Natural killer cell (primary cell): Measurements from ENCODE around the gene MYZAP. TPM values are rescaled to one million over a fixed set of nuclear protein-coding genes. Genes with fewer than 3 reads are reported as not detected.

Experiments
- ATAC-seq, 3 donors: fragments of 150-1000 bp in 2 of 3; fragments of 200-7000 bp in 1 of 3; cut with Tn5 transposase; 1 replicate in 1 of 3; 2 replicates in 2 of 3; pipeline ENCODE4 v1.10.0; 2021; ENCODE audit warnings: mild to moderate bottlenecking in 2 of 3, moderate library complexity in 2 of 3
- DNase-seq, 2 donors: peaks; one replicate each; pipeline versions ENCODE4 v3.0.0 to v3.0.0-alpha.2; 2013 to 2021; ENCODE audit warnings: mixed read lengths in 1 of 2
- H3K27ac ChIP-seq: one replicate; pipeline ENCODE4 v1.5.1; 2013; ENCODE audit warnings: mild to moderate bottlenecking, low read length
- H3K27me3 ChIP-seq: one replicate; pipeline ENCODE4 v1.6.1; 2013; ENCODE audit warnings: low read length; ENCODE audit not compliant: control insufficient read depth, insufficient read depth
- H3K36me3 ChIP-seq: one replicate; pipeline ENCODE4 v1.6.1; 2013; ENCODE audit warnings: low read length; ENCODE audit not compliant: control insufficient read depth, insufficient read depth
- H3K4me1 ChIP-seq: one replicate; pipeline ENCODE4 v1.6.1; 2013; ENCODE audit warnings: low read length; ENCODE audit not compliant: control insufficient read depth, insufficient read depth
- H3K4me3 ChIP-seq: one replicate; pipeline ENCODE4 v1.5.1; 2013; ENCODE audit warnings: low read length
- H3K9me3 ChIP-seq: one replicate; pipeline ENCODE4 v1.6.1; 2013; ENCODE audit warnings: low read length; ENCODE audit not compliant: control insufficient read depth, insufficient read depth
- H3K27ac Mint-ChIP-seq, 2 donors: one replicate each; pipeline ENCODE4 v1.8.0; 2022; ENCODE audit warnings: mild to moderate bottlenecking in 2 of 2, mixed read lengths in 2 of 2, moderate library complexity in 1 of 2
- H3K27me3 Mint-ChIP-seq, 2 donors: one replicate each; pipeline ENCODE4 v1.8.0; 2022; ENCODE audit warnings: low read depth in 2 of 2, mixed read lengths in 2 of 2
- H3K36me3 Mint-ChIP-seq: one replicate; pipeline ENCODE4 v1.8.0; 2022; ENCODE audit warnings: mixed read lengths
- H3K4me1 Mint-ChIP-seq, 2 donors: one replicate each; pipeline ENCODE4 v1.8.0; 2022; ENCODE audit warnings: mixed read lengths in 2 of 2
- H3K4me3 Mint-ChIP-seq: one replicate; pipeline ENCODE4 v1.8.0; 2022; ENCODE audit warnings: mild to moderate bottlenecking, moderate library complexity, mixed read lengths
- H3K9me3 Mint-ChIP-seq, 2 donors: one replicate each; pipeline ENCODE4 v1.8.0; 2022; ENCODE audit warnings: mixed read lengths in 2 of 2
- WGBS: methylation state at CpG from one replicate; pipeline ENCODE4 v1.1.7; 2013; ENCODE audit warnings: missing lambda C conversion rate; ENCODE audit not compliant: insufficient coverage; 5-methylcytosine and 5-hydroxymethylcytosine counted together
- intact Hi-C: fragments of 100-400 bp; cut with micrococcal nuclease; formaldehyde crosslinking; loops from one replicate; pipeline ENCODE4 v1.14.2; 2022
- total RNA-seq, 4 donors: library from RNA; stranded (reverse); fragments of 120-200 nt in 1 of 4; gene quantifications; one replicate each; pipeline versions ENCODE4 v1.2.3 to v1.2.4, GENCODE V29; 2013 to 2022
- TF ChIP-seq, protein P1 (sequence below): fragments of 200-600 bp; IDR thresholded peaks from one replicate; pipeline ENCODE4 v1.8.0; 2022; ENCODE audit warnings: antibody characterized with exemption

Gene MYZAP
- total RNA-seq, 3 donors from 2014 or later (not counting 1 experiment from before 2014, with no cell fraction given): not detected

DNA sequence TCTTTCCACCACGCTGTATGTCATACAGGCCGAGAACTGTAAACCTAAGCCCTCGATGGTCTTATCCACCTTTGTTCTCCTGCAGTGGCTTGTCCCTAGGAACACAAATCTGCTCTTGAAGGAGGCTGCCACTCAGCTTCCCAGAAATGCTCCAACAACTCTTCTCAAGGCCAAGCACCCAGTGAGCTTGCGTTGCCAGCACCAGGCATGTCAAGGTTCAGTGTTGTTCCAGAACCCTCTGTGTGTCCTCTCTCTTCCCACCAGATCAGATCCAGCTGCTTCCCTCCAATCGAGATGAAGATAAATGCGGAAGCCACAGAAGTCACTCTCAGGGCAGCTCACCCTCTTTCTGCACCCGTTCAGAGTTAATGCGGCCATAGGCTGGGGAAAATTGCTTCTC lies 11.3 kb upstream of the MYZAP start:
- no peak overlapping the region for H3K27ac Mint-ChIP-seq
- TF ChIP-seq, protein P1, sequence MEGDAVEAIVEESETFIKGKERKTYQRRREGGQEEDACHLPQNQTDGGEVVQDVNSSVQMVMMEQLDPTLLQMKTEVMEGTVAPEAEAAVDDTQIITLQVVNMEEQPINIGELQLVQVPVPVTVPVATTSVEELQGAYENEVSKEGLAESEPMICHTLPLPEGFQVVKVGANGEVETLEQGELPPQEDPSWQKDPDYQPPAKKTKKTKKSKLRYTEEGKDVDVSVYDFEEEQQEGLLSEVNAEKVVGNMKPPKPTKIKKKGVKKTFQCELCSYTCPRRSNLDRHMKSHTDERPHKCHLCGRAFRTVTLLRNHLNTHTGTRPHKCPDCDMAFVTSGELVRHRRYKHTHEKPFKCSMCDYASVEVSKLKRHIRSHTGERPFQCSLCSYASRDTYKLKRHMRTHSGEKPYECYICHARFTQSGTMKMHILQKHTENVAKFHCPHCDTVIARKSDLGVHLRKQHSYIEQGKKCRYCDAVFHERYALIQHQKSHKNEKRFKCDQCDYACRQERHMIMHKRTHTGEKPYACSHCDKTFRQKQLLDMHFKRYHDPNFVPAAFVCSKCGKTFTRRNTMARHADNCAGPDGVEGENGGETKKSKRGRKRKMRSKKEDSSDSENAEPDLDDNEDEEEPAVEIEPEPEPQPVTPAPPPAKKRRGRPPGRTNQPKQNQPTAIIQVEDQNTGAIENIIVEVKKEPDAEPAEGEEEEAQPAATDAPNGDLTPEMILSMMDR: no peak
- WGBS: 85% methylated on average over 8 of the region's 8 CpGs

DNA sequence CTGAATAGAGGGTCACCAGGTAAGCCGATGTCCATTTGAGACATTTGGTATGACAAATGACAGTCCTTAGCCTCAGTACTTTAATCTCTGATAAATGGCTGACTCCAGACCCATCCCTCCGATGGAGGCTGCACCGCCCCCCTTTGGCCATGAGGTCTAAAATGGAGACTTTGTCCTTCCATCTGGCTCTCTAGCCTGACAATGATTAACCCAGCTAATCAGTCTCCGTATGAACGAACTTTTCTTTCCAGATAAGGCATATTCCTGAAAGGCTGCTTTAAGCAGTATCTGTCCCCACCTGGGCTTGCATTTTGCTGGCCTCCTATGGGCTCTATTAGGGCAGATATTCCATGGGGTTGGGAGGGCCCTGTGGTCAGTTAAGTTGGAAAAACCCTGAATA lies 10.8 kb upstream of the MYZAP start:
- intact Hi-C loops: no loop called here
- Histone ChIP-seq H3K9me3 (peaks cover 6% of the 10 kb centered on the region), H3K36me3 (no peaks in the 10 kb centered on the region), H3K27ac (no peak overlapping the region), H3K4me3 (no peak overlapping the region), H3K4me1 (no peaks in the 10 kb centered on the region), H3K27me3 (no peaks in the 10 kb centered on the region)
- DNase-seq (no peak), ATAC-seq (no peak)
- Mint-ChIP-seq H3K9me3 (peaks cover 7 to 8% of the 10 kb centered on the region in 2 donors), H3K27me3 (peaks cover 44 to 72% of the 10 kb centered on the region in 2 donors), H3K4me1 (no peaks in the 10 kb centered on the region), H3K27ac (no peak overlapping the region), H3K36me3 (peaks cover 16% of the 10 kb centered on the region), H3K4me3 (no peak overlapping the region)
- 92% methylated on average over 5 of the region's 5 CpGs for WGBS
- TF ChIP-seq, protein P1: no peak

More for the DNA sequence above, 11.3 kb upstream of the MYZAP start:
- no peak overlapping the region for H3K4me3 Mint-ChIP-seq
- Histone ChIP-seq H3K9me3 (peaks cover 6% of the 10 kb centered on the region), H3K4me3 (no peak overlapping the region), H3K27ac (no peak overlapping the region), H3K36me3 (no peaks in the 10 kb centered on the region), H3K27me3 (no peaks in the 10 kb centered on the region), H3K4me1 (no peaks in the 10 kb centered on the region)
- DNase-seq (no peak), ATAC-seq (no peak)
- H3K27me3 Mint-ChIP-seq: peaks cover 43 to 70% of the 10 kb centered on the region in 2 donors
- H3K36me3 Mint-ChIP-seq: peaks cover 16% of the 10 kb centered on the region
- intact Hi-C loops: no loop called here
- H3K4me1 Mint-ChIP-seq: no peaks in the 10 kb centered on the region
- peaks cover 7 to 8% of the 10 kb centered on the region in 2 donors for H3K9me3 Mint-ChIP-seq

DNA sequence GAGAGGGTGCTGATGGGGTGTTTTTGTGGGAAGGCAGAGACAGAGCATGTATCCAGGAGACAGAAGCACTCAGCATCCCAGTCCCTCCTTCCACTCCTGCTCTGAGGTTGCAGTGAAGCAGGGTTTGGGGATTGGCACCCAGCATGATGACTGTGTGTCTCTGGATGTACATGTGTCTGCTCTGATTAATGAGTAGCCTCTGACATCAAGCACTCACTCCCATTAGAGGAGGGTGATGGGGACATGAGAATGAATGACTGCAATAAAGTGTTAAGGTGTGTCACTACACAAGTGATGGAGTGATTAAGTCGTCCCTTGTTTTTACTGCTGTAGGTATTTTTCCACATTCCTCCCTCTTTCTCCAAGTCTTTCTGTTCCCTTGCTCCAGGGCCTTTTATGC lies 9.6 kb upstream of the MYZAP start:
- no peak for DNase-seq
- no peaks in the 10 kb centered on the region for H3K27me3 ChIP-seq
- peaks cover 45 to 67% of the 10 kb centered on the region in 2 donors for H3K27me3 Mint-ChIP-seq
- H3K4me1 ChIP-seq: peaks cover 6% of the 10 kb centered on the region
- WGBS: 100% methylated on average over 1 of the region's 1 CpG
- H3K9me3 Mint-ChIP-seq: peaks cover 7 to 8% of the 10 kb centered on the region in 2 donors
- H3K4me3 ChIP-seq: no peak overlapping the region
- H3K27ac ChIP-seq: no peak overlapping the region
- intact Hi-C loops: no loop called here
- H3K27ac Mint-ChIP-seq: no peak overlapping the region
- no peak overlapping the region for H3K4me3 Mint-ChIP-seq
- no peak for ATAC-seq
- H3K36me3 Mint-ChIP-seq: peaks cover 16% of the 10 kb centered on the region
- H3K4me1 Mint-ChIP-seq: no peaks in the 10 kb centered on the region
- peaks cover 6% of the 10 kb centered on the region for H3K9me3 ChIP-seq
- H3K36me3 ChIP-seq: no peaks in the 10 kb centered on the region
- TF ChIP-seq, protein P1: no peak

DNA sequence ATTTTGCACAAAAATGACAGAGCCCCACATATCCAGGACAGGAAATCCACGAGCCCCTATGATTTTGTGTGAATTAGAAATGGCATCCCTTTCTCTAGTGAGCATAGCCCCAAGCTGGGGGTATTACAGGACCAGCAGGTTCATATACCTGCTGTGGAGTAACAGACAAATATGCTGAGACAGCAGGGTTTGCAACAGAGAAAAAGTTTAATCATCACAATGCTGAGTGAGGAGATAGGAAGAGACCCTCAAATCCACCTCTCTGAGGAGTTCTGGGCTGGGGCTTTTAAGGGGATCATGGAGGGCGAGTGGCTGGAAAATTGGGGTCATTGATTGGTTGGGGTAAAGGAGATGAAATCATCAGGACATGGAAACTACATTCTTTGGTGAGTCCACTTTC lies 8.4 kb upstream of the MYZAP start:
- H3K4me1 ChIP-seq: peaks cover 6% of the 10 kb centered on the region
- DNase-seq (no peak), ATAC-seq (no peak)
- TF ChIP-seq, protein P1: no peak
- Mint-ChIP-seq H3K4me3 (no peak overlapping the region), H3K27me3 (peaks cover 44 to 55% of the 10 kb centered on the region in 2 donors), H3K36me3 (peaks cover 16% of the 10 kb centered on the region), H3K4me1 (no peaks in the 10 kb centered on the region), H3K27ac (no peak overlapping the region), H3K9me3 (peaks cover 7 to 8% of the 10 kb centered on the region in 2 donors)
- intact Hi-C loops: no loop called here
- WGBS: 79% methylated on average over 2 of the region's 2 CpGs
- no peaks in the 10 kb centered on the region for H3K36me3 ChIP-seq
- no peaks in the 10 kb centered on the region for H3K27me3 ChIP-seq
- no peak overlapping the region for H3K4me3 ChIP-seq
- H3K27ac ChIP-seq: no peak overlapping the region
- peaks cover 6% of the 10 kb centered on the region for H3K9me3 ChIP-seq
